C1 segment of cervical spinal cord (tissue), 14 donors: Measurements from ENCODE around the gene KDM5A.
"Not testable (repeated sequence)": the region's sequence is repeated elsewhere in the genome, so short reads cannot be mapped to it uniquely, and the experiment has no call there.

Experiments
- DNase-seq, 14 donors: peaks; one replicate each; lab custom pipeline; 2025; lab: John Stamatoyannopoulos, UW

KDM5A gene

GRCh38 chr12:238736-239398, 150.3 kb downstream of the KDM5A start:
- DNase-seq: no peak

- DNase-seq: no peak
These were observed 151.0 kb downstream of the KDM5A start for GRCh38 chr12:238116-238515.

GRCh38 chr12:237026-237815, 151.9 kb downstream of the KDM5A start:
- no peak for DNase-seq

DNA sequence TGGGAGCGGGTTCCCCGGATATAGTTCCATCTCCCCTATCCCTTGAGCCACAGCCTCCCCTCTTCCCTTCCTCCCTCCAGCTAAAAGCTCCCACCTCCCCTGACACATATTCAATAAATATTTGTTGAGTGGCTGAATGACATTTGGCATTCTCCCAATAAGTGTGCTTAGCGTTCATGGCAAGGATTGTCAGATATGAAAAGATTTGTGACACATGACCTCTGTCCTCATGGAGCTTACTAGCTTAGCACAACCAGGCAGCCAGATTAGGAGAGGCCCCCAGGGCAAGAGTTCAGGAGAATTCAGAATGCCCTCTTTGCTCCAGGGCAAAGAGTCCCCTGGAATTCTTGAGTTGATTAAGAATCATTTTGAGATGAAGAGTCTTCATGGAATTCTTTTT, 152.7 kb downstream of the KDM5A start:
- no peak for DNase-seq

DNA sequence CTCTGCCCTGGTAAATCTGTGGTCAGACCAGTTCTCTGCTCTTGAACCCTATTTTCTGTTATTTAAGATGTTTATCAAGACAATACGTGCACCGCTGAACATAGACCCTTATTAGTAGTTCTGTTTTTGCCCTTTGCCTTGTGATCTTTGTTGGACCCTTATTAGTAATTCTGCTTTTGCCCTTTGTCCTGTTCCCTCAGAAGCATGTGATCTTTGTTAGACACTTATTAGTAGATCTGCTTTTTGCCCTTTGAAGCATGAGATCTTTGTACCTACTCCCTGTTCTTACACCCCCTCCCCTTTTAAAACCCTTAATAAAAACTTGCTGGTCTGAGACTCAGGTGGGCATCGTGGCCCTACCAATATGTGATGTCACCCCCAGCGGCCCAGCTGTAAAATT, 153.2 kb downstream of the KDM5A start:
- not testable (repeated sequence) for DNase-seq

DNA sequence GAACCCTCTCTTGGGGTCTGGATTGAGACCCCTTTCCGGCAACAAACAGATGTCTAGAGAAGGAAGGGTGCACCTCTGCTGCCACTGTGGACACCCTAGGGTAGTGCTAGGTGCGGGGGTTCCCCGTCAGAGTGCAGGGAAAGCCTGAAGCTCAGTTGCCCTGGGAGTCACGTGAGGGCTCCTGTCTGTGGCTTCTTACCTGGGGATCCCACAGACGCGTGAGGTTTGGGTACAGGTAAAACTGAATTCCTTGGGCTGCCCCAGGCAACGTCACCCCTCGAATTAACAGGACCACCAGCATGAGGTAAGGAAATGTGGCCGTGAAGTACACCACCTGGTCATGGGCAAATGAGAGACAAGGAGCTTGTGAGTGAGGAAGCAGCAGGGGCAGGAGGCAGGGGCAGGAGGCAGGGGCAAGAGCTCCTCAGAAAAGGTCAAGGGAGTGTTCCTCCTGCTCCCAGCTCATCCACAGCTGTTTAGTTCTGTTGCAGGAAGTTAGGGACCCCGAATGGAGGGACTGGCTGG, 154.2 kb downstream of the KDM5A start:
- no peak for DNase-seq

DNA sequence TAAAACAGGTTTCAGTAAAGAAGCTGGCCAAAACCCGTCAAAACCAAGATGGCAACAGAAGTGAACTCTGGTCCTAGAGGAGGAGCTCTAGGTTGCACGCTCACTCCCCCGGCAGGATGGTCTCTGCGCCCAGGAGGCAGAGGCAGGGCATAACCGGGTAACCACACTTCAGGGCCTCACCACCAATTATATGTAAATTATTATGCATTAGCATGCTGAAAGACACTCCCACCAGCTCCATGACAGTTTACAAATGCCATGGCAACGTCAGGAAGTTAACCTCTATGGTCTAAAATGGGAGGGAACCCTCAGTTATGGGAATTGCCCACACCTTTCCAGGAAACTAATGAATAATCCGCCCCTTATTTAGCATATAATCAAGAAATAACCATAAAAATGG, 155.1 kb downstream of the KDM5A start:
- DNase-seq: no peak

DNA sequence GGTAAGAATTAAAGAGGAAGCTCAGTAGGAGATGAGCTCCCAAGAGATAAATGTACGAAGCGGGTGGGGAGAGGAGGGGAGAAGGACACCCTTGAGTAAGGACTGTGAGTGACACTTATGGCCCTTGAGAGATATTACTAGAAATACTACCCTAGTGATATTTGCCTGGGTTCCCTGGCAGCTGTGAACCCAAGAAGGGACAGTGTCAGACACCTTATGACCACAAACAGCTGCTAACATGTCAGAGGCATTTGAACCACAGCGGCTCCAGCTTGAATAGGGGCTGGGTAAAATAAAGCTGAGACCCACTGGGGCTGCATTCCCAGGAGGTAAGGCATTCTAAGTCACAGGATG, 155.5 kb downstream of the KDM5A start:
- no peak for DNase-seq

DNA sequence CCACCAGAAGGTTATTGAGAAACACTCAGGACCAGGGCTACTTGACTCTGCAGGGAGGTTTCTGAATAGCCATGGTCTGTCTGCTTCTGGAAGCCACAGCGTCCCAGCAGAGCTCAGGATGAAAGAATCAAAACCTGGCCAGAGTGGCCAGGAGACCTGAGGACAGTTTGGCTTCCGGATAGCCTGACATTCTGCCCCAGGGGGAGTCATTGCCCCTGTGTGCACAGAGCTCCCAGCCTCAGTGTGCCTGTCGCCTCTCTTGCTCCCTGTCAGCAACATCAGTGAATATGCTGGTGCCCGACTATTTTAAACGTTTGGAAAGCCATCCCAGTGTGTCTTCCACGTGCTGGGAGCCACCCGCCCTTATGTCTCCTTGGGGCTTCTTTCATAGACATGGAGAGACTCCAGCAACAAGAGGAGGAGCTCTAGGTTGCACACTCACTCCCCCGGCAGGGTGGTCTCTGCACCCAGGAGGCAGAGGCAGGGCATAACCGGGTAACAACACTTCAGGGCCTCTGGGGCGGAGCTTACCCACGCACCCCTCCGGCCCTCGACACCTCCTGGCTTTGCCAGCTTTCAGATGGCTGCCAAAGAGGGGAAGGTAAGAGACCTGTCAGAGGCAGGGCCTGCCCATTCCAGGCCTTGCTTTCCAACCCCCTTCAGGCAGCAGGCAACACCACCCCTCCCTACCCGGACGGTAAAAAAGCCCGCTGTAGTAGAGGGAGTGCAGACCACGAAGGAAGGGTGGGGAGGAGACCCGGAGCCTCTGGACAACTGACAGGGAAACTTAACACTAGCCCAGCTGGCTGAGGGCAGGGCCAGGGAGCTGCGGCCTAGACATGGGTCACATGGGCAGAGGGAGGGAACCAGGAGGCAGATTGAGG, 156.1 kb downstream of the KDM5A start:
- no peak for DNase-seq

- peak in 8 of 14 donors; percentile 11 to 70 (median 52) for DNase-seq
These were observed 158.0 kb downstream of the KDM5A start for GRCh38 chr12:230925-231671.
